IMR-90 (cell line): Measurements from ENCODE around the gene INAFM1.

Source experiments
- CEBPB ChIP-seq: IDR thresholded peaks from 2 replicates; pipeline ENCODE4 v1.6.1; 2012; ENCODE audit warnings: low read depth, low read length, improper control_type of control experiment
- MAFK ChIP-seq: IDR thresholded peaks from 2 replicates; pipeline ENCODE4 v1.6.1; 2012; ENCODE audit warnings: low read depth, low read length, improper control_type of control experiment
- NFE2L2 ChIP-seq: fragments of 150-350 bp; IDR thresholded peaks from 2 replicates; pipeline ENCODE4 v1.6.1; 2016; ENCODE audit warnings: low read depth, mild to moderate bottlenecking, low read length
- POLR2A ChIP-seq: IDR thresholded peaks from 2 replicates; pipeline ENCODE4 v1.6.1; 2012; ENCODE audit warnings: mild to moderate bottlenecking, low read depth, low read length
- TF ChIP-seq, protein P1 (sequence below): conservative IDR thresholded peaks from 2 replicates; pipeline ENCODE4 v1.5.1; 2012; ENCODE audit warnings: mild to moderate bottlenecking, low read depth, low read length, improper control_type of control experiment

DNA sequence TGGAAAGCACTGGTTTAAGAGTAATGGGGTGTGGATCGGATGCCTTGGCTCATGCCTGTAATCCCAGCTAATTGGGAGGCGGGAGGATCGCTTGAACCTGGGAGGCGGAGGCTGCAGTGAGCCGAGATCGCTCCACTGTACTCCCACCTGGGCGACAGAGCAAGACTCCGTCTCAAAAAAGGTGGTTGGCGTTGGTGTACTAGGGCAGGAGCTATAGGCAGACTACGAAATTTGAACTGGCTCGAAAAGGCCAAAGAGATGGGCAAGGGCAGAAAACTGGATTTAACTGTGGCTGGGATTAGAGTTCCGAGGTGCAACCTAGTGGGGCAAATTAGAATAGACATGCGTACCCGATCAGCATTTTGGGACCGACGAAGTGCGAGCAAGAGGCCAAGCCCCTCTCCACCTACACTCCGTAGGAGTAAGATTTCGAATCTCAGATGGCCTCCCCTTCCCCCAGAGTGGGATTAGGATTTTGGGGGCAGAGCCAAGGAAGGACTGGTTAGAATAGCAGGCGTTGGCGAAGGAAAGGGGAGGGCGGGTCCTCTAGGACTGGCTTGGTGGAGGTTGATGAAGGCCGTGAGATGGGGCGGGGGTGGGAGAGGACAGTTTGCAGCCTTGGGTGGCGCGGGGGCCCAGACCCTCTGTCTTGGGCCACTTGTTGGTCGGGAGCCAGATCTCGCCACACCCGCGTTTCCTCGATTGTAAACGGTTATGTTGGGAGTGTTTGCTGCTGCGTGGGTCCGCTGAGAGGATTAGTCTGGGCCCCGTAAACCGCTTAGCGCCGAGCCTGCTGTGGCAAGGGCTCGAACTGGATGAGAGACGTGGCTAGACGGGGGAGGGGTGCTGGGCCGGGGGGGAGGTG, 2.0 kb upstream of the INAFM1 start:
- TF ChIP-seq, protein P1, sequence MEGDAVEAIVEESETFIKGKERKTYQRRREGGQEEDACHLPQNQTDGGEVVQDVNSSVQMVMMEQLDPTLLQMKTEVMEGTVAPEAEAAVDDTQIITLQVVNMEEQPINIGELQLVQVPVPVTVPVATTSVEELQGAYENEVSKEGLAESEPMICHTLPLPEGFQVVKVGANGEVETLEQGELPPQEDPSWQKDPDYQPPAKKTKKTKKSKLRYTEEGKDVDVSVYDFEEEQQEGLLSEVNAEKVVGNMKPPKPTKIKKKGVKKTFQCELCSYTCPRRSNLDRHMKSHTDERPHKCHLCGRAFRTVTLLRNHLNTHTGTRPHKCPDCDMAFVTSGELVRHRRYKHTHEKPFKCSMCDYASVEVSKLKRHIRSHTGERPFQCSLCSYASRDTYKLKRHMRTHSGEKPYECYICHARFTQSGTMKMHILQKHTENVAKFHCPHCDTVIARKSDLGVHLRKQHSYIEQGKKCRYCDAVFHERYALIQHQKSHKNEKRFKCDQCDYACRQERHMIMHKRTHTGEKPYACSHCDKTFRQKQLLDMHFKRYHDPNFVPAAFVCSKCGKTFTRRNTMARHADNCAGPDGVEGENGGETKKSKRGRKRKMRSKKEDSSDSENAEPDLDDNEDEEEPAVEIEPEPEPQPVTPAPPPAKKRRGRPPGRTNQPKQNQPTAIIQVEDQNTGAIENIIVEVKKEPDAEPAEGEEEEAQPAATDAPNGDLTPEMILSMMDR = no peak
- TF ChIP-seq MAFK = no peak
- TF ChIP-seq NFE2L2 = no peak
- TF ChIP-seq POLR2A = no peak
- no peak for TF ChIP-seq CEBPB
